Measurements from ENCODE around the gene RAD51D. TPM values are rescaled to one million over a fixed set of nuclear protein-coding genes. Genes with fewer than 3 reads are reported as not detected.

The RAD51D gene
- total RNA-seq, 2 experiments from 2014 or later = 6.2 to 8.6 TPM

GRCh38 chr17:35073991-35074627 lies 45.6 kb downstream of the RAD51D start:
- intact Hi-C loops (cut with DNase I, micrococcal nuclease) = loop anchor here (1.0 to 2.0 kb wide), 3 partner anchors 8 to 15 kb away; no protein-coding TSS in a partner anchor

GRCh38 chr17:35073183-35073790 lies 46.4 kb downstream of the RAD51D start:
- DNase-seq = peak in 4 of 14 experiments; percentile 35 to 68 (median 58)
- Histone ChIP-seq H3K4me3 (ENCODE audit: low read length) (no peak overlapping the region), H3K9me3 (ENCODE audit: control insufficient read depth in 1 of 2, insufficient read depth in 1 of 2, low read length in 2 of 2) (no peaks in the 10 kb centered on the region), H3K36me3 (ENCODE audit: insufficient read depth, low read length) (peaks cover 10% of the 10 kb centered on the region), H3K27ac (ENCODE audit: low read depth in 1 of 2, low read length in 2 of 2) (peak overlapping the region in 1 of 2 donors; percentile 24), H3K4me1 (ENCODE audit: insufficient read depth, low read length) (peaks cover 59% of the 10 kb centered on the region), H3K27me3 (ENCODE audit: control insufficient read depth in 1 of 2, insufficient read depth in 2 of 2, low read length in 2 of 2) (no peaks in the 10 kb centered on the region)
- ChIA-PET CTCF (interaction anchor here (0.9 to 3.4 kb wide), 5 partner anchors 9 to 92 kb away, joined by 3 to 14 read pairs (median 9); partner anchors contain the start of genes RAD51D and RFFL), POLR2A (interaction anchor here (1.2 to 3.5 kb wide), 8 partner anchors 9 to 93 kb away, joined by 4 to 18 read pairs (median 6); partner anchors contain the start of genes LIG3 and RFFL)
- peaks cover 82% of the 10 kb centered on the region for H3K4me1 Mint-ChIP-seq (ENCODE audit: low read depth)
- peak overlapping the region; percentile 83 for H3K27ac Mint-ChIP-seq
- H3K36me3 Mint-ChIP-seq (ENCODE audit: low read depth) = peaks cover 18% of the 10 kb centered on the region
- intact Hi-C loops (cut with DNase I, micrococcal nuclease) = loop anchor here (1.0 to 2.0 kb wide), 3 partner anchors 9 to 16 kb away; no protein-coding TSS in a partner anchor
- ATAC-seq (ENCODE audit: poor library complexity) = peak; percentile 62
- H3K9me3 Mint-ChIP-seq = no peaks in the 10 kb centered on the region
- TF ChIP-seq CTCF (IDR thresholded peaks at IDR 0.05) = no peak
- no peaks in the 10 kb centered on the region for H3K27me3 Mint-ChIP-seq
- H3K4me3 Mint-ChIP-seq = peak overlapping the region; percentile 26

More at GRCh38 chr17:35073991-35074627, 45.6 kb downstream of the RAD51D start:
- ChIA-PET POLR2A (interaction anchor here (1.5 to 3.5 kb wide), 7 partner anchors 9 to 94 kb away, joined by 4 to 18 read pairs (median 13); partner anchors contain the start of genes LIG3 and RFFL), CTCF (interaction anchor here (0.9 to 3.4 kb wide), 5 partner anchors 11 to 93 kb away, joined by 3 to 14 read pairs (median 8); partner anchors contain the start of genes RAD51D and RFFL)
- Mint-ChIP-seq H3K4me1 (ENCODE audit: low read depth) (peaks cover 75% of the 10 kb centered on the region), H3K27me3 (no peaks in the 10 kb centered on the region), H3K36me3 (ENCODE audit: low read depth) (peaks cover 10% of the 10 kb centered on the region), H3K27ac (peak overlapping the region; percentile 83), H3K9me3 (no peaks in the 10 kb centered on the region), H3K4me3 (peak overlapping the region; percentile 50)
- ATAC-seq (ENCODE audit: poor library complexity) (peak; percentile 28), DNase-seq (peak in 4 of 14 experiments; percentile 15 to 57 (median 36))
- Histone ChIP-seq H3K27ac (ENCODE audit: low read depth in 1 of 2, low read length in 2 of 2) (peak overlapping the region in 1 of 2 donors; percentile 14), H3K4me1 (ENCODE audit: insufficient read depth, low read length) (peaks cover 55% of the 10 kb centered on the region), H3K36me3 (ENCODE audit: insufficient read depth, low read length) (peaks cover 2% of the 10 kb centered on the region), H3K9me3 (ENCODE audit: control insufficient read depth in 1 of 2, insufficient read depth in 1 of 2, low read length in 2 of 2) (no peaks in the 10 kb centered on the region), H3K27me3 (ENCODE audit: control insufficient read depth in 1 of 2, insufficient read depth in 2 of 2, low read length in 2 of 2) (no peaks in the 10 kb centered on the region), H3K4me3 (ENCODE audit: low read length) (no peak overlapping the region)
- TF ChIP-seq CTCF (IDR thresholded peaks at IDR 0.05) = no peak

- no peaks in the 10 kb centered on the region for H3K9me3 ChIP-seq (ENCODE audit: control insufficient read depth in 1 of 2, insufficient read depth in 1 of 2, low read length in 2 of 2)
- H3K36me3 ChIP-seq (ENCODE audit: insufficient read depth, low read length) = peaks cover 12% of the 10 kb centered on the region
- no peak overlapping the region for H3K4me3 Mint-ChIP-seq
- POLR2A ChIA-PET = interaction anchor here (1.1 kb wide), 1 partner anchor 14 kb away, joined by 4 read pairs; no protein-coding TSS in a partner anchor
- TF ChIP-seq CTCF (IDR thresholded peaks at IDR 0.05) = no peak
- no peaks in the 10 kb centered on the region for H3K9me3 Mint-ChIP-seq
- no peak for ATAC-seq (ENCODE audit: poor library complexity)
- H3K4me1 ChIP-seq (ENCODE audit: insufficient read depth, low read length) = peaks cover 48% of the 10 kb centered on the region
- H3K4me3 ChIP-seq (ENCODE audit: low read length) = no peak overlapping the region
- peak overlapping the region; percentile 46 for H3K27ac Mint-ChIP-seq
- no peak for DNase-seq
- peaks cover 80% of the 10 kb centered on the region for H3K4me1 Mint-ChIP-seq (ENCODE audit: low read depth)
- H3K27me3 ChIP-seq (ENCODE audit: control insufficient read depth in 1 of 2, insufficient read depth in 2 of 2, low read length in 2 of 2) = no peaks in the 10 kb centered on the region
- no peak overlapping the region for H3K27ac ChIP-seq (ENCODE audit: low read depth in 1 of 2, low read length in 2 of 2)
- CTCF ChIA-PET = interaction anchor here (1.0 to 2.6 kb wide), 3 partner anchors 16 to 70 kb away, joined by 3 to 10 read pairs (median 3); no protein-coding TSS in a partner anchor
- no peaks in the 10 kb centered on the region for H3K27me3 Mint-ChIP-seq
- intact Hi-C loops (cut with DNase I, micrococcal nuclease) = no loop called here
- H3K36me3 Mint-ChIP-seq (ENCODE audit: low read depth) = peaks cover 37% of the 10 kb centered on the region
Measured at GRCh38 chr17:35069311-35069710, 50.3 kb downstream of the RAD51D start.

Measured in CD4-positive, alpha-beta T cell (primary cell).